RWPE2 (cell line): Measurements from ENCODE around the gene MAPK10.

Experiments used
- ATAC-seq: fragments of 200-7000 bp; cut with Tn5 transposase; 3 replicates; pipeline ENCODE4 v1.9.1; 2021; ENCODE audit warnings: low read depth
- DNase-seq: peaks from one replicate; pipeline ENCODE4 v3.0.0-alpha.2; 2020; ENCODE audit warnings: low spot score
- H3K27ac ChIP-seq: fragments of 450-650 bp; 2 replicates; pipeline ENCODE4 v1.5.1; 2017; ENCODE audit warnings: mild to moderate bottlenecking; ENCODE audit not compliant: poor library complexity, severe bottlenecking
- H3K27me3 ChIP-seq: fragments of 250-450 bp; sonication (Bioruptor Pico); 2 replicates; pipeline ENCODE4 v1.5.1; 2021; ENCODE audit warnings: mild to moderate bottlenecking, moderate library complexity; ENCODE audit not compliant: insufficient read depth, poor library complexity, severe bottlenecking
- H3K36me3 ChIP-seq: fragments of 250-450 bp; sonication (Bioruptor Pico); 2 replicates; pipeline ENCODE4 v1.5.1; 2020; ENCODE audit warnings: low read depth, mild to moderate bottlenecking, moderate library complexity
- H3K4me1 ChIP-seq: fragments of 250-450 bp; sonication (Bioruptor Pico); 2 replicates; pipeline ENCODE4 v1.5.1; 2021; ENCODE audit warnings: mild to moderate bottlenecking, moderate library complexity; ENCODE audit not compliant: insufficient read depth, poor library complexity, severe bottlenecking
- H3K4me3 ChIP-seq: fragments of 250-450 bp; sonication (Bioruptor Pico); 2 replicates; pipeline ENCODE4 v1.5.1; 2021; ENCODE audit warnings: mild to moderate bottlenecking, moderate library complexity; ENCODE audit not compliant: severe bottlenecking
- H3K9me3 ChIP-seq: fragments of 250-450 bp; sonication (Bioruptor Pico); 2 replicates; pipeline ENCODE4 v1.5.1; 2021; ENCODE audit warnings: mild to moderate bottlenecking, moderate library complexity; ENCODE audit not compliant: severe bottlenecking
- TF ChIP-seq, protein P1 (sequence below): fragments of 450-650 bp; IDR thresholded peaks from one replicate; pipeline ENCODE4 v1.5.1; 2017; ENCODE audit warnings: mild to moderate bottlenecking, moderate library complexity; ENCODE audit not compliant: poor library complexity, severe bottlenecking

MAPK10 gene

DNA sequence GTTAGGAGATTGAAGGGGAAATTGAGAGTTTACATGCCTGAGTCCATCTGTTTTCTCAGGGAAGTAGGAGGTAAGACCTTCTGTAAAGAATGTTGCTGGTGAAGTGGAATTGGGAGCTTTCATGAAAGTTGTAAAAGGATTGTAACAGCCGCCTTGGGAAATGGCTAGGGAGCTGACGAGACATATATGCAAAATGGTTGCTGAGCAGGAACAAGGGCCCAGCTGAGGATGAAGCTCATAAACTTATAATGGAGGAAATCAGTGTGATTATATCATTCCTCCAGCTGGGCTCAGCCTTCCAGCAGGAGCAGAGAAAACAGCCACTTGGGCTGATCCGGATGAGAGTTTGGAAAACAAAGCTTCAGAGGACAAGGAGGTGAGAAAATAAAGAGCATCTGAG, 208.7 kb downstream of the MAPK10 start:
- Histone ChIP-seq H3K4me1 (no peaks in the 10 kb centered on the region), H3K27ac (no peak overlapping the region), H3K9me3 (no peaks in the 10 kb centered on the region), H3K36me3 (no peaks in the 10 kb centered on the region), H3K4me3 (no peak overlapping the region), H3K27me3 (no peaks in the 10 kb centered on the region)
- TF ChIP-seq, protein P1, sequence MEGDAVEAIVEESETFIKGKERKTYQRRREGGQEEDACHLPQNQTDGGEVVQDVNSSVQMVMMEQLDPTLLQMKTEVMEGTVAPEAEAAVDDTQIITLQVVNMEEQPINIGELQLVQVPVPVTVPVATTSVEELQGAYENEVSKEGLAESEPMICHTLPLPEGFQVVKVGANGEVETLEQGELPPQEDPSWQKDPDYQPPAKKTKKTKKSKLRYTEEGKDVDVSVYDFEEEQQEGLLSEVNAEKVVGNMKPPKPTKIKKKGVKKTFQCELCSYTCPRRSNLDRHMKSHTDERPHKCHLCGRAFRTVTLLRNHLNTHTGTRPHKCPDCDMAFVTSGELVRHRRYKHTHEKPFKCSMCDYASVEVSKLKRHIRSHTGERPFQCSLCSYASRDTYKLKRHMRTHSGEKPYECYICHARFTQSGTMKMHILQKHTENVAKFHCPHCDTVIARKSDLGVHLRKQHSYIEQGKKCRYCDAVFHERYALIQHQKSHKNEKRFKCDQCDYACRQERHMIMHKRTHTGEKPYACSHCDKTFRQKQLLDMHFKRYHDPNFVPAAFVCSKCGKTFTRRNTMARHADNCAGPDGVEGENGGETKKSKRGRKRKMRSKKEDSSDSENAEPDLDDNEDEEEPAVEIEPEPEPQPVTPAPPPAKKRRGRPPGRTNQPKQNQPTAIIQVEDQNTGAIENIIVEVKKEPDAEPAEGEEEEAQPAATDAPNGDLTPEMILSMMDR: no peak
- no peak for ATAC-seq
- DNase-seq: no peak

DNA sequence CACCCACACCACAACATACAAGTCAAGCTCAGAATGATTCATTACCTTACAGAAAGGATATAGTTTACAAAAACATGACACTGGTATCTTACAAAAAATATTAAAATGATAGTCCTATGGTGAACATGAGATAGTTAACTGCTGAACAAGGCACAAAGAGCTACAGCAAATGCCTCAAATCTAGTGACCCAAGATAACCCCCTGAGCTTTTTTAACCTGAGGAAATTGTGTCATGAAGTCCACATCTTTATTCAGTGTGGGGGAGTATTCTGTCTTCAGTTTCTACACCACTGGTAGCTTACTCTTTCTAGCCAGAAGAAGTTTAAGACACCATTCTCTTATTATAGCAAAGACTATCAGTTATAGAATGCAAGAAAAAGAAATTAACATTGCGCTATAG, 218.7 kb downstream of the MAPK10 start:
- Histone ChIP-seq H3K4me3 (no peak overlapping the region), H3K4me1 (no peaks in the 10 kb centered on the region), H3K27ac (no peak overlapping the region), H3K27me3 (no peaks in the 10 kb centered on the region), H3K36me3 (no peaks in the 10 kb centered on the region), H3K9me3 (no peaks in the 10 kb centered on the region)
- DNase-seq (no peak), ATAC-seq (no peak)
- TF ChIP-seq, protein P1: no peak

DNA sequence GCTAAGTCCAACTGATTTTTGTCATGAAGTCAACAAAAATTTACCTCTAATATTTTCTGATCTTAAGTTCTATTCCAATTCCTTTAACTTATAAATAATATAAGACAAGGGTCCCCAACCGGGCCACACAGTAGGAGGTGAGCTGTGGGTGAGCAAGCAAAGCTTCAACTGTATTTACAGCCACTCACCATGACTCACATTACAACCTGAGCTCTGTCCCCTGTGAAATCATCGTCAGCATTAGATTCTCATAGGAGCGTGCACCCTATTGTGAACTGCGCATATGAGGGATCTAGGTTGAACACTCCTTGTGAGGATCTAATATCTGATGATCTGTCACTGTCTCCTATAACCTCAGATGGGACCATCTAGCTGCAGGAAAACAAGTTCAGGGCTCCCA, 227.4 kb downstream of the MAPK10 start:
- Histone ChIP-seq H3K4me3 (no peak overlapping the region), H3K27ac (no peak overlapping the region), H3K27me3 (no peaks in the 10 kb centered on the region), H3K4me1 (no peaks in the 10 kb centered on the region), H3K36me3 (no peaks in the 10 kb centered on the region), H3K9me3 (no peaks in the 10 kb centered on the region)
- TF ChIP-seq, protein P1: no peak
- no peak for DNase-seq
- ATAC-seq: no peak

DNA sequence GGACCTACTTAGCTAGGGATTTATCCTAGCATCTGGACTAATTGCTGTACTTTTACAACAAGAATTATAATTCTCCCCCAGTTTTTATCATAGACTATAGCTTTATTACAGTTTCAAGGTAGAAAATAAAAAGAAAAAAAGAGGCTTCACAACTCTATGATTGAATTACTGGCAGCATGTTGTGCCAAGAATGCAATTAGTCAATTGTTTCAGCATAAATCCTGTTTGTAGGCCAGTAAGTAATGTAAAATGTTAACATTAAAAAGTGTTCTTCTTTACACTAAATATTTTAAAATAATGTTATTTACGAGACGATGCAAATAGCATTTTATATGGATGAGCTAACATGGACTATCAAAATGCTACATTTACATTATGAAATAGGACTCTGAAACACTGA, 228.4 kb downstream of the MAPK10 start:
- DNase-seq (no peak), ATAC-seq (no peak)
- Histone ChIP-seq H3K4me1 (no peaks in the 10 kb centered on the region), H3K27me3 (no peaks in the 10 kb centered on the region), H3K9me3 (no peaks in the 10 kb centered on the region), H3K36me3 (no peaks in the 10 kb centered on the region), H3K4me3 (no peak overlapping the region), H3K27ac (no peak overlapping the region)
- TF ChIP-seq, protein P1: no peak

DNA sequence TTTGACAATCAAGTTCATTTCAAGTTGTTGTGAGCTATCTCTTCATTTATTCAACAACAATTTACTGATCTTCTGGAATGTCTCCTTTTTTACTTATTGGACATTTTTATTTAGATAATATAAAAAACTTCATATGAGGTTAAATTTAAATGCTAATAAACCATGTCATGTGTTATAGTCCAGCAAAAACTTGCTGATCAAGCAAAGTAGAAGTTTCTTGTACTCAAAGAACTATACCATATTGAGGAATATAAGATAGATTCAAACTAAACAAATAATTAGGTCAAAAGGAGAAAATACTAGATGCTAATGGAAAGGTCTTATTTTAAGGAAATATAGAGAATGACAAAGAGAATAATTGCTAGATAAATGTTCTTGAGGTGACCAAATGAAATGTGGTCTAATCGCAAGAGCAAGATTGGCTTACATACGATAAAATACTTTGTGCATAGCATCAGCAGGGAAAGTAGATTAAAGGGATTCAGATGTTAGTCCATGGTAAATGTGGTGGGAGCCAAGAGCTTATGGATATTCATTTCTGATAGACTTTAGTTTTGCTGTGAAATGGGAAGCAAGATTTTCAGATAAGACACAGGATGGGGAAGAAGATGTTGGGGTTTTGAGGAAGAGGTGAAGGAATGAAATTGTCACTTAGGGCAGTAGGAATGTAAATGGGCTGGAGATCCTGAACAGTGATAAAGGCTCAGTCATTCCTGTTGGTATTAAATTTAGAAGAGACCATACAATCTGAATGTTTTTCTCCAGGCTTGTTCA, 229.5 kb downstream of the MAPK10 start:
- no peaks in the 10 kb centered on the region for H3K27me3 ChIP-seq
- TF ChIP-seq, protein P1: no peak
- no peak for DNase-seq
- H3K9me3 ChIP-seq: no peaks in the 10 kb centered on the region
- ATAC-seq: no peak
- H3K36me3 ChIP-seq: no peaks in the 10 kb centered on the region
- no peaks in the 10 kb centered on the region for H3K4me1 ChIP-seq
- H3K4me3 ChIP-seq: no peak overlapping the region
- no peak overlapping the region for H3K27ac ChIP-seq
